ENCODE data around the gene OR5AC2.

The OR5AC2 gene, protein sequence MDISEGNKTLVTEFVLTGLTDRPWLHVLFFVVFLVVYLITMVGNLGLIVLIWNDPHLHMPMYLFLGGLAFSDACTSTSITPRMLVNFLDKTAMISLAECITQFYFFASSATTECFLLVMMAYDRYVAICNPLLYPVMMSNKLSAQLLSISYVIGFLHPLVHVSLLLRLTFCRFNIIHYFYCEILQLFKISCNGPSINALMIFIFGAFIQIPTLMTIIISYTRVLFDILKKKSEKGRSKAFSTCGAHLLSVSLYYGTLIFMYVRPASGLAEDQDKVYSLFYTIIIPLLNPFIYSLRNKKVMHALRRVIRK

DNA sequence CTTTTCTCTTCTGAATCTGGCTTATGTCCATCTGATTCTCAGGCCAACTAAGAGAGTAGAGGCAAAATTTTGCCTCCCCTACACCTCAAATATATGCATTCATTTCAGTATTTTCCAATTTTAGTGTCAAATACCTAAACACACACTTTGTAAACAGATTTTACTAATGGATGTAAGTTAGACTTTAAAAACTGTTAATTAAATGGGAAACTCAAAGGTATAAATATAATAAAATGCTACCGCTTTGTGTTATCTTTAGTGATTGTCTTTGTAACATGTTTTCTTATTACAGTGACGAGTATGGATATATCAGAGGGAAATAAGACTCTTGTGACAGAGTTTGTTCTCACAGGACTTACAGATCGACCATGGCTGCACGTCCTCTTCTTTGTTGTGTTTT is at the start of gene OR5AC2:
TSS of gene OR5AC2 (plus strand) at position 301 of the 400 bp plus-strand sequence. CDS start at position 301, 0 bp downstream.
- no peak for DNase-seq

DNA sequence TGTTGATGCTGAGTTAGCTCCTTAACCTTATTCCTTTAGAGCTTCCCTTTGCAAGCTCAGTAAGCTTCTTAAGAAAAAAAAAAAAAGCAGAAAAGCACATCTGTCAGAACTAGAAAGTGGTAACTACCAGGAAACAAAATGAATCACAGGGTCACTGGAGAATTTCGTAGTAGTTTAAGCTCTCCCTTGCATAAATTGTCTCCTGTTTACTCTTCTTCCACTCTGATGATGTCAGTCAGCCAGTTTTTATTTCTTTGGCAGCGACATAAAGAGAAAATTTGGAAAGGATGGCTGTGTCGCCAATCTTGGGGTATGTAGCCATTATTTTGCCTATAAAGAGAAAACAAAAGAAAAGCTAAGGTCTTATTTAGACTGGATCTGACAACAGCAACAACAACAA is 48.7 kb upstream of the OR5AC2 start:
- no peak for DNase-seq

DNA sequence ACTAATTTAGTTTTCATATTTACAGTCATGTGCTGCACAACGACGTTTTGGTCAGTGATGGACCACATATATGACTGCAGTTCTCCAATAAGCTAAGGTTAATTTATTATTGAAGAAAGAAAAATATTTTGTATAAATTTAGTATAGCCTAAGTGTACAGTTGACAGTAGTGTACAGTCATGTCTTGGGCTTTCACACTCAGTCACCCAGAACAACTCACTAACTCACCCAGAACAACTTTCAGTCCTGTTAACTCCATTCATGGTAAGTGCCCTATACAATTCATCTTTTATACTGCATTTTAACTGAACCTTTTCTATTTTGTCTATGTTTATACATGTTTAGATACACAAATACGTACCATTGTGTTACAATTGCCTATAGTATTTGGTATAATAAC is 48.1 kb upstream of the OR5AC2 start:
- DNase-seq, result no peak

DNA sequence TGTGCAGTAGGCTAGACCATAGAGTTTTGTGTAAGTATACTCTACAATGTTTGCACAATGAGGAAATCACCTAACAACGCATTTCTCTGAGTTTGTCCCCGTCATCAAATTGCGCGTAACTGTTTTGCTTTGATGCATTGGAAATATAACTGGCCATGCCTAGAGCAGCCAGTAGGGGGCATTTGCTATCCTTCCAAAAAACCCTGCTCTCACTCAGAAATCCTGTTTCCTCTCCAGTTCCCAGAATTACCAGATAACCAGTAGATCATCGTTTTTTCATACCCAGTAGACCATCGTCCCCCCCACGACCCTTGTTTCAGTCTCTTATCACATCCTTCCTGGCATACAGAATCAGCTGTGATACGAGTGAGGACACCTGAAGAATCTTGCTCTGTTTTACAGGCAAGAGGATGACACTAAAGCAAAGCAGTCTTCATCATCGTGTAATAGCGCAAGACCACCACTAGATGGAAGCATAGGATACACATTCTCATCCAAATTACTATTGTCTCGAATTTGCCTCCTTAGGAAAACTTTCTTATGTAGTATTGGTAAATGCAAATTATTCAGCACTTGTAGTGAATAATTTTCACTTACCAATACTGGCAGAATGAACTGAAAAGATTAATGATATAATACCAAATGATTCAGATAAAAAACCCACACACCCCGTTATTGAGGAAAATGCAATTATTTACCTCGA is 47.5 kb upstream of the OR5AC2 start:
- peak in 1 of 2 experiments; percentile 24 for DNase-seq

DNA sequence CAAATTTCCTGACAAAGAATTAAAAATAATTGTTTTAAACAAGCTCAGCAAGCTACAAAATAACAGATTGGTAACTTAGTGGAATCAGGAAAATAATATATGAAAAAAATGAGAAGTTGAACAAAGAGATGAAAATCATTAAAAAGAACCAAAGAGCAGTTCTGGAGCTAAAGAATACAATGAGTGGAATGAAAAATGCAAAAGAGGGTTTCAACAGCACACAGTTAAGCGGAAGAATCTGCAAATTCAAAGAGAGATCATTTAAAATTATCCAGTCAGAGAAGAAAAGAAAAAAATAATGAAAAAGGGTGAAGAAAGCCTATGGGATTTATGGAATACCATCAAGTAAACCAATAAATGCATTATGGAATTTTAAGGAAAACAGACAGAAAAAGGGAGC is 45.6 kb upstream of the OR5AC2 start:
- DNase-seq, result no peak

DNA sequence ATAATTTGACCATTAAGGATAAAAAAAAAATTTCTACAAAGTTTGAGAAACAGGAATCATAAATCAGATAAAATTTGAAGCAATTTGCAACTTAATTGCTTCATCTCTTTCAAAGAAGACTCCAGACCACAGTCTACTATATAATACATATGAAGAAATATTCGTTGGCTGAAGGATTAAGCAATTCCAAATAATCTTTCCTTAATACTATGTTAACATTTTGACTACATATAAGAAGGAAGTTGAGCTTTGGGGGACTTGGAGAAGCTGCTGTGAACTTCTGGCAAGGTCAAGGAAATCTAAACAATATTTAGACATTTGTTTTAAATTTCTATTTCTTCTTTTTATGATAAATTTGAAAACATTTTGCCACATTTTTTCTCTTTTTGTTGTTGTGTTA is 38.4 kb upstream of the OR5AC2 start:
- DNase-seq, result no peak

DNA sequence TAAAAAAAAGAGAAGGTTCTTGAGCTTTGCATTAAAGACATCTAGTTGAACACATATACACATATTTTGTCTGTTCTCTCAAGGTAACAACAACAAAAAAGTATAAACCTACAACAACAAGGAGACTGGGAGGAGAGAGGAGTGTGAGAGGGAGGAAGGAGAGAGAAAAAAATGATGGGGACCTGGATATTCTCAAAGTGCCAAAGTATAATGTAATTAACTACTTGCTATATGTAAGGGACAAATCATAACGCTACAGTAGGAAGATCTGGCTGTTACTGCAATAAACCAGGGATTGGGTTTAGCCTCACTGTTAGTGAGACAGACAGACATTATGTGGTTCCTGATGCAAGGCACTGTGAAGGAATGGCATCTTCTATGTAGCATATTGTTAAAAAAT is 37.7 kb upstream of the OR5AC2 start:
- no peak for DNase-seq

DNA sequence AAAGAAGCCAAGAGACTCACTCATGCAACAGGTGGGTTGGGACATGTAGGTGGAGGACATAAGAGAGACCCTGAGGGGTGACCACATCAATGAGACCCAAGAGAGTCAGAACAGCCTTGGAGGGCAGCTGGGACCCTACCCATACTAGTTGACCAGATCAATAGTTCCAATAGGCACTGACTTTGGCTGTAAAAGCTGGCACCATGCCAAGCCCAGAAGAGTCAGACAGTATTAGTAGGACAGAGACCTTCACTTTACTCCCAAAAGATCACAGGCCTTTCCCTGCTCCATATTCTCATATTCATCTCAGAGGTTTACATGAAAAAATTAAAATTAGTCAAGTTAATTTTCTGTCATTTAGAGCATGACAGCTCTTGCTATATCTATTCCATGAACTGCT is 30.9 kb upstream of the OR5AC2 start:
- no peak for DNase-seq

DNA sequence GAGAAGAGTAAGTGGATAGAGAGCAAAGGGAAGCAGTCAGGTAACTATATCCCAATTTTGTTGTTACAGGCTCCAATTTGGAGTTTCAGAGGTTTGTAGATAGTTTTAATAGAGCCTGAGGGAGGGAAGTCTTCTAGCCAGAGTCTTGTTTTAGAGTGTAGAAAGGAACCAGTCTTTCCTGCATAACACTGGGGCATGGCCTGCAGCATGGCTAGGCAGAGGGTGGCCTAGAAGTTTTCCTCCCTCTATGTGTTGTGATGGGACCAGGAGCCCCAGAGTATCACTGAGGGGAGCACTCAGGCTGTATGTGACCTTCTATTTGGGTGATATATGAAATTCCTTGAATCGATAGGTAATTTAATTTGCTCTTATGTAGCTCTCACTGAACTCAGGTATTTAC is 29.3 kb upstream of the OR5AC2 start:
- DNase-seq, result no peak

DNA sequence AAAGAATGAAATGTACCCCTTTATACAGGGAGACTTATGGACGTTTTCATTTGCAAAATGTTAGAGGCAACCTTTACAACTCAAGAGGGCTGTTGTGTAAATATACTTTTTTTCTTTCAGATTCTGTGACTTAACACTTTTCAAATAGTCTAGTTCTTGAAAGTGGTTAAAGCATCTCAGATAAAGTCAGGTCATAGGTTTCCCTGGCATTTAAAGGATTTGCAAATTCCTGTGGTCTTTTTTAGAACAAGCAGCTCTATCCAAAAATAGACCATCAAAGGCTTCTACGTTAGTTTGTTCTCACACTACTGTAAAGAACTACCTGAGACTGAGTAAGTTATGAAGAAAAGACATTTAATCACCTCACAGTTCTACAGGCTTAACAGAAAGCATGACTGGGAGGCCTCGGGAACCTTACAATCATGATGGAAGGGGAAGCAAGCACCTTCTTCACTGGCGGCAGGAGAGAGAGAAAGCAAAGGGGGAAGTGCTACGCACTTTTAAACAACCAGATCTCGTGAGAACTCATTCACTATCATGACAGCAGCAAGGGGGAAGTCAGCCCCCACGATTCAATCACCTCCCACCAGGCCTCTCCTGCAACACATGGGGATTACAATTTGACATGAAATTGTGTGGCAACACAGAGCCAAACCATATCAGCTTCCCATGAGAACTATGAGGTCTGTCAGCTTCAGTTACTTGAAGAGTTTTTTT is 28.6 kb upstream of the OR5AC2 start:
- DNase-seq, result no peak

DNA sequence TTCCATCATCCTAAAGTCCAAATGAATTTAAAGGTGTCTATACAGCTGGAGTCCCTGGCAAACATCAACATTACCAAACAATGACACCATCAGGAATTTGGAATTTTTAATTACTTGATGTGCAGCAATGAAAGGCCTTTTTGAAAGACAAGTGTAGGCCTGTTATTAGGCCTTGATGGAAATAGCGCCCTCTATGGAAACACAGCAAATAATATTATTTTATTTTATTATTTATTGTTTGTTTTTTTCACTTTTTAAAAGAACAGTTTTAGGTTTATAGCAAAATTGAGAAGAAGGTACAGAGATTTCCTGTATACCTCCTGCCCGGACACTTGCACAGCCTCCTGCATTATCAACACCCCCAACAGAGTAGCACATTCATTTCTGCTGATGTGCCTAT is 18.1 kb upstream of the OR5AC2 start:
- no peak for DNase-seq

DNA sequence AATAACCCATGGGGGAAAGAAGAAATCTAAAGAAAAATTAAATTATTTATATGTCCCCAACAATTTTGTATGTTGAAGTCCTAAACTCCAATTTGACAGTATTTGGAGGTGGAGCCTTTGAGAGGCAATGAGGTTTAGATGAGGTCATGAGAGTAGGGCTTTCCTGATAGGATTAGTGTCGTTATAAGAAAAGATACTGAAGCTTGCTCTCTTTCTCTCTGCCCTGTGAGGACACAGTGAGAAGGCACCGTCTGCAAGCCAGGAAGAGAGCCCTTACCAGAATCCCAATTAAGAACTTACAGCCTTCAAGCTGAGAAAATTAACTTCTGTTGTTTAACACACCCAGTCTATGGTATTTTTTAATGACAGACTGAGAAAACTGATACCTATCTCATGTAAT is 16.1 kb upstream of the OR5AC2 start:
- DNase-seq, result no peak

DNA sequence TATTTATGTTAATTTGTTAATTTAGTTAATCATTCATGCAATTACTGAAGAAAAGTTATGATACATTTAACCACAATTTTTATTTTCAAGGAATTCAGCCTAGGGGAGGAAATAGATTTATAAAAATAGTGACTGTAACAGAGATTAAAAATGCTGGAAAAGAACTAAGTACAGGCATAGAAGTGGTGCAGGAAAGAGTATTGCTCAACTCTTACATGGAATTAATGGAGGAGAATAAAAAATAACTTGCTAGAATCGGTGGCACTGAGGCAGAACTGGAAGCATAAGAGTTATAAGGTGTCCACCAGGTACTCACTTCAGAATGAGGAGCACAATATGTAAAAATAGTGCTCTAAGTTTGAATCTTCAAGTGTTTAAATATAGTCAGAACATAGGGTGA is 13.5 kb upstream of the OR5AC2 start:
- DNase-seq, result no peak

DNA sequence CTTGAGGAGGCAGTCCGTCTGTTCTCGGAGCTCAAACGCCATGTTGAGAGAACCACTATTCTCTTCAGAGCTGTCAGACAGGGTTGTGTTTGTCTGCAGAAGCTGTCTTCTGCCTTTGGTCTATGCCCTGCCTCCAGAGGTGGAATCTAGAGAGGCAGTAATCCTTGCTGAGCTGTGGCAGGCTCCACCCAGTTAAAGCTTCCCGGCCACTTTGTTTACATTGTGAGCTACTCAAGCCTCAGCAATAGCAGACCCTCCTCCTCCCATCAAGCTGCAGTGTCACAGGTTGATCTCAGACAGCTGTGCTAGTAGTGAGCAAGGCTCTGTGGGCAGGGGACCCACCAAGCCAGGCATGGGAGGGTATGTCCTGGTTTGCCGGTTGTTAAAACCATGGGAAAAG is 8.9 kb downstream of the OR5AC2 start:
- DNase-seq, result no peak

DNA sequence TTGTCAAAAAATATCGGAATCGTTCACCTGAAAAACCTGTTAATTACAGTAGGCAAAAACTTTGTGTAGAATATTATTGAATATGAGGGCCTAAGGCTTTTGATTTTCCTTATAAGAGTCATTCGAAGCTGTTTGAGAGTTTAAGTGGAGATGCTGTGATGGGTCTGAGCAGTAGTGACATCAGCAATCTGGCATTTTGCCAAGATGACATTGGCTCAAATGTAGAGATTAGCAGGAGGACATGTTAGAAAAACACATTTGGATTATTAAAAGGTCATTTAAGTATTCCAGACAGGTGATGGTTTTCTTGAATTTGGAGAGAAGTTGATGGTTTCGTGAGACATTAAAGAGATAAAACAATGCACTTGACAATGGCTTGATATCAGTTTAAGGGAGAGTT is 12.9 kb downstream of the OR5AC2 start:
- no peak for DNase-seq

DNA sequence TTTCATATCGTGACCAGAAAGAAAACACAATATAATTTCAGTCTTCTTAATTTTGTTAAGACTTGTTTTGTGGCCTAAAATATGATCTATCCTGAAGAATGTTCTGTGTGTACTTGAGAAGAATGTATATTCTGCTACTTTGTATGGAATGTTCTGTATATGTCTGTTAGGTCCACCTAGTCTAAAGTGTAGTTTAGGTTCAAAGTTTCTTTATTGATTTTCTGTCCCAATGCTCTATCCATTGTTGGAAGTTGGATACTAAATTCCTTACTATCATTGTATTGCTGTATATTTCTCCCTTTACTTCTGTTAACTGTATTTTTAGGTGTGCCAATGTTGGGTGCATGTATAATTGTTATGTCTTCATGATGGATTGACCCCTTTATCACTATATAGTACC is 21.2 kb downstream of the OR5AC2 start:
- no peak for DNase-seq

DNA sequence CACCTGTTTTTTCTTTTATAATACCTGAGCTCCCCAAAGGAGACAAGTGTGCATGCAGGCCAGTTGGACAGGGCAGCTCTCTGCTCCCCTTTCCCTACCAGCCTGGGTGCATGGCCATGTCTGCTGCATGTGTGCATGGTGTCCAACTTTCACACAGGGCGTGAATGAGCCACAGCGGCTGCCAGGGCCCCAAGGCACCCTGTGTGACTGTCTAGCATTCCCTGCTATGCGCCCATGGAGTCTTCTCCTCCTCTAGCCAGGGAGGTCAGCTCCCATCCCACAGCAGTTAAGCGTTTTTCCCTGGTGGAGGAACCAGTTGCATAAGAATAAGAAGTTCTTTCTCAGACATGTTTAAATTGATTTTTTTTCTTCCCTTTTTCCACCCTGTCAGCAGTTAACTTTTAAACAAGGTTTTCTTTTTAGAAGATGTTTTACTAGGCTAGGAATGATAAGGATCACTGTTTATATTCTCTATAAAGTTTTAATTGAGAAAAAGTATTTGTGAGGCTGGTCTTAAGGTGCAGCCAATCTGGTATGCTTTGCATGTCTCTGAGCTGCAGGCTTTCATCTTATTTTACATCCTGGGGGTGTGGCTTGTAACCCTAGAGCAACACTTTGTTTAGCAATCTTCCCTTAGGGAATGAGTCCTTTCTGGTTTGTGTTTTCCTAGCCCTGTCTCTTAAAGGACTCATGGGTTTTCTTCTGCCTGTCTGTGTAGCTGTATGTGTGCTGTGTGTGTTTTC is 23.0 kb downstream of the OR5AC2 start:
- no peak for DNase-seq

DNA sequence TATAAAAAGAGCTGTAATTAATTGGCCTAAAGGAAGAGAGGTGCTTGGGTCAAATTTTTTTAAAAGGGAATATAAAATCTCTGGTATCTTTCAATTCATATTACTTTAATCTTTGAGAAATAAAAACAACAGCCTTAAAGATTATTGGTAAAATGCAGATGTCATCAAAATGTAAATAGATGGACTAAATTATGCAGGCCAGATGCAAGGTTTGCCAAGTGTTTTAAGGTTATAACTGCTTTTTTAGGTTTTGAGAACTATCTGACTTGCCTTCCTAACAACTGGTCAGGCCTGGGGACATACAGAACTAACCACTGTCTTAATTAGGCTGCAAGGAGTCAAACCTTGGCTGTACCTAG is 23.6 kb downstream of the OR5AC2 start:
- DNase-seq, result no peak

DNA sequence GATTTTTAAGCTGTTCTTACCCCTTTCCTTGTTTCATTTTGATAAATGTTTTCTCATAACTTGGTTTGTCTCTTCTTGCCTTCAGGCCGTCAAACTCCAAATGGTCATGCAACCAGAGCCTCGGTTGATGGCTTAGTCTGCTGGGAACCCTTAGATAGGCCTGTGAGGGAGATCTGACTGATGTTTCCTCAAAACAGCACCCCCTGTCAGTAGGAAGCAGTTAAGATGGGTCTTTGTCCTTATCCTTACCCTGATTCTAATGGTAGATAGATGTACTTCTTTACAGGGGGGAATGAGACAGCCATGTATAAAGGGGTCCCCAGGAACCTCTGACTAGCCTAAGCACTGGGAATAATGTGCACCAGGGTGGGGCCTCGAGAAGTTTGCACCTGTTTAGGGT is 27.3 kb downstream of the OR5AC2 start:
- DNase-seq, result no peak

DNA sequence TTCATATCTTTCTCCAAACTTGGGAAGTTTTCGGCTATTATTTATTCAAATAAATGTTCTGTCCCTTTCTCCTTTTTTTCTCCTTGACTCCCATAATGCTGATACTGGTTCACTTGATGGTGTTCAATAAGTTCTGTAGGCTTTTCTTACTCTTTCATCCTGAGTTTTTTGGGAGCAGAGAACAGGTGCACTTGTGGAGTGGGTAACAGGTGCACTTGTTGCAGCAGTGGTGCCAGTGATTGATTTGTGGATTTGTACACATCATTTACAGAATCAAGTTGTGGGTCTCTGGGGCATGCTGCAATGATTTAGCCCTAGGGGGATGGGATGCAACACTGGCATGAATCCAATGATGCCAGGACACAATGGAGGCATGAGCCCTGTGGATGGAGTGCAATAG is 28.7 kb downstream of the OR5AC2 start:
- DNase-seq, result no peak

DNA sequence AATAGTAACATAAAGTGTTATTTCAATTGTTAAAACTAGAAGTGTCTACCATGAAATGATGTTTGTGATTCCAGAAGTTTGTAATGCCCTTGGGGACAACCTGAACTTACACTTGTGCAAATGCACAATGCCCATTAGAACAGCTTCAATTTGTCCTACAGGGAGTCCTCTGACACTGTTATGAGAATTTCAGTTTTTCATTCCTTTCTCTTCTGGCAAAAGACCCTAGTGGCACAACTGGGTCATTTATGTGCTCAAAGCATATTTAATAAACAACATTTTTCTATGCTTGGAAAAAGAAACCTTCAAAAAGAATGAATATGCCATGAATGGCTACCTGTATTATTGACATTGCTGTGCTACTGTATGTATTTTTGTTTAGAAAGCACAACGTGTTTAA is 43.4 kb downstream of the OR5AC2 start, which contains the start of gene OR5H1:
TSS of gene OR5H1 (plus strand) at position 301 of the 400 bp plus-strand sequence. CDS start 1,977 bp downstream, outside the sequence.
- no peak for DNase-seq

DNA sequence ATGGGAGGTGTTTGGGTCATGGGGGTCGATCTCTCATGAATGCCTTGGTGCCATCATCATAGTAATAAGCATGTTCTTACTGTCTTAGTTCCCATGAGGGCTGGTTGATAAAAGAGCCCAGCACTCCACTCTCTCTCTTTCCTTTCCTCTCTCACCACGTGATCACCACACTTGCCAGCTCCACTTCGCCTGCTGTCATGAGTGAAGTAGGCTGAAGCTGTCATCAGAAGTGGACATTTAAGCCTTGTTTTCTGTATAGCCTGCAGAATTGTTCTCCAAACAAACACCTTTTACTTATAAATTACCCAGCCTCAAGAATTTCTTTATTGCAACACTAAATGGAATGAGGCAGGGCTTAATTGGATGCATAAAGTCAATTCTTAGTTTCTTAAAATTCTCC is 49.7 kb downstream of the OR5AC2 start:
- no peak for DNase-seq

All from cerebellar nuclear complex (tissue), 1 donor.